HUES64 (cell line): ENCODE measurements around the gene TRH.

Experiments
- H3K27ac ChIP-seq: 2 replicates; pipeline ENCODE4 v1.7.0; 2013; ENCODE audit warnings: low read depth, low read length, inconsistent platforms
- H3K27me3 ChIP-seq: 2 replicates; pipeline ENCODE4 v1.6.1; 2013; ENCODE audit warnings: mild to moderate bottlenecking, low read length; ENCODE audit not compliant: insufficient read depth
- H3K36me3 ChIP-seq: 2 replicates; pipeline ENCODE4 v1.6.1; 2013; ENCODE audit warnings: mild to moderate bottlenecking, low read length; ENCODE audit not compliant: insufficient read depth
- H3K4me1 ChIP-seq: 2 replicates; pipeline ENCODE4 v1.6.1; 2013; ENCODE audit warnings: mild to moderate bottlenecking, low read length, moderate library complexity; ENCODE audit not compliant: insufficient read depth
- H3K4me3 ChIP-seq: 2 replicates; pipeline ENCODE4 v1.5.1; 2013; ENCODE audit warnings: mild to moderate bottlenecking, low read length, moderate library complexity
- H3K9ac ChIP-seq: 2 replicates; pipeline ENCODE4 v1.6.1; 2013; ENCODE audit warnings: mild to moderate bottlenecking, low read depth, low read length
- H3K9me3 ChIP-seq: 2 replicates; pipeline ENCODE4 v1.6.1; 2013; ENCODE audit warnings: low read depth, low read length; ENCODE audit not compliant: insufficient read depth
- WGBS: fragments of 150-250, 120-280 bp; methylation state at CpG from one replicate; pipeline ENCODE4 v1.1.7; 2013; ENCODE audit warnings: missing lambda C conversion rate; 5-methylcytosine and 5-hydroxymethylcytosine counted together

The TRH gene

GRCh38 chr3:129966876-129967275, 7.6 kb upstream of the TRH start:
- H3K9me3 ChIP-seq = no peaks in the 10 kb centered on the region
- 90% methylated on average over 3 of the region's 4 CpGs for WGBS
- H3K27ac ChIP-seq = no peak overlapping the region
- H3K9ac ChIP-seq = no peak overlapping the region
- H3K27me3 ChIP-seq = peaks cover 68% of the 10 kb centered on the region
- H3K4me3 ChIP-seq = no peak overlapping the region
- no peaks in the 10 kb centered on the region for H3K36me3 ChIP-seq
- H3K4me1 ChIP-seq = 0 out of 2 replicates have a peak, but pooled peaks cover 8% of the 10 kb centered on the region

- no peak overlapping the region for H3K9ac ChIP-seq
- H3K27ac ChIP-seq = no peak overlapping the region
- H3K36me3 ChIP-seq = no peaks in the 10 kb centered on the region
- WGBS = 72% methylated on average over 5 of the region's 5 CpGs
- no peak overlapping the region for H3K4me3 ChIP-seq
- H3K27me3 ChIP-seq = peaks cover 77% of the 10 kb centered on the region
- H3K9me3 ChIP-seq = no peaks in the 10 kb centered on the region
- H3K4me1 ChIP-seq = 0 out of 2 replicates have a peak, but pooled peaks cover 8% of the 10 kb centered on the region
Observed at GRCh38 chr3:129967761-129968160, 6.8 kb upstream of the TRH start.

GRCh38 chr3:129971351-129972052, 3.0 kb upstream of the TRH start:
- H3K9ac ChIP-seq = no peak overlapping the region
- H3K4me3 ChIP-seq = 0 out of 2 replicates have a peak overlapping the region, but pooled peaks have one; percentile 11
- WGBS = 3% methylated on average over 8 of the region's 8 CpGs

GRCh38 chr3:129972301-129972700, 2.2 kb upstream of the TRH start:
- no peak overlapping the region for H3K4me3 ChIP-seq
- H3K9ac ChIP-seq = no peak overlapping the region
- 0 out of 2 replicates have a peak, but pooled peaks cover 11% of the 10 kb centered on the region for H3K4me1 ChIP-seq
- H3K9me3 ChIP-seq = no peaks in the 10 kb centered on the region
- no peaks in the 10 kb centered on the region for H3K36me3 ChIP-seq
- WGBS = 81% methylated on average over 2 of the region's 2 CpGs
- peaks cover 99% of the 10 kb centered on the region for H3K27me3 ChIP-seq
- no peak overlapping the region for H3K27ac ChIP-seq

More at GRCh38 chr3:129971351-129972052, 3.0 kb upstream of the TRH start:
- Histone ChIP-seq H3K9me3 (no peaks in the 10 kb centered on the region), H3K4me1 (0 out of 2 replicates have a peak, but pooled peaks cover 11% of the 10 kb centered on the region), H3K36me3 (no peaks in the 10 kb centered on the region), H3K27me3 (peaks cover 99% of the 10 kb centered on the region), H3K27ac (no peak overlapping the region)

- 14% methylated on average over 39 of the region's 39 CpGs for WGBS
- no peak overlapping the region for H3K9ac ChIP-seq
- H3K27ac ChIP-seq = no peak overlapping the region
Observed at GRCh38 chr3:129973853-129974563, 512 bp upstream of the TRH start.

GRCh38 chr3:129974833-129975704, 549 bp downstream of the TRH start:
- Histone ChIP-seq H3K9ac (no peak overlapping the region), H3K4me1 (0 out of 2 replicates have a peak, but pooled peaks cover 11% of the 10 kb centered on the region), H3K27ac (no peak overlapping the region), H3K9me3 (no peaks in the 10 kb centered on the region), H3K27me3 (peaks cover 99% of the 10 kb centered on the region), H3K36me3 (no peaks in the 10 kb centered on the region), H3K4me3 (peak overlapping the region; percentile 39)
- 4% methylated on average over 71 of the region's 71 CpGs for WGBS

More at GRCh38 chr3:129973853-129974563, 512 bp upstream of the TRH start:
- Histone ChIP-seq H3K4me1 (0 out of 2 replicates have a peak, but pooled peaks cover 11% of the 10 kb centered on the region), H3K36me3 (no peaks in the 10 kb centered on the region), H3K27me3 (peaks cover 99% of the 10 kb centered on the region), H3K9me3 (no peaks in the 10 kb centered on the region), H3K4me3 (peak overlapping the region; percentile 39)

- Histone ChIP-seq H3K4me3 (peak overlapping the region; percentile 39), H3K27me3 (peaks cover 99% of the 10 kb centered on the region)
- WGBS = 2% methylated on average over 27 of the region's 27 CpGs
Observed at GRCh38 chr3:129975705-129976048, 1.2 kb downstream of the TRH start.

GRCh38 chr3:129976286-129976685, 1.8 kb downstream of the TRH start:
- Histone ChIP-seq H3K27me3 (peaks cover 99% of the 10 kb centered on the region), H3K9ac (no peak overlapping the region), H3K36me3 (no peaks in the 10 kb centered on the region), H3K4me1 (0 out of 2 replicates have a peak, but pooled peaks cover 4% of the 10 kb centered on the region), H3K9me3 (no peaks in the 10 kb centered on the region), H3K27ac (no peak overlapping the region), H3K4me3 (no peak overlapping the region; the same call in 1 of the 2 replicates)
- WGBS = 76% methylated on average over 4 of the region's 4 CpGs

More at GRCh38 chr3:129975705-129976048, 1.2 kb downstream of the TRH start:
- Histone ChIP-seq H3K4me1 (0 out of 2 replicates have a peak, but pooled peaks cover 10% of the 10 kb centered on the region), H3K9me3 (no peaks in the 10 kb centered on the region), H3K36me3 (no peaks in the 10 kb centered on the region), H3K27ac (no peak overlapping the region), H3K9ac (no peak overlapping the region)

GRCh38 chr3:129978123-129978522, 3.6 kb downstream of the TRH start:
- 0 out of 2 replicates have a peak, but pooled peaks cover 3% of the 10 kb centered on the region for H3K4me1 ChIP-seq
- H3K9me3 ChIP-seq = no peaks in the 10 kb centered on the region
- no peak overlapping the region for H3K27ac ChIP-seq
- H3K4me3 ChIP-seq = no peak overlapping the region
- no peaks in the 10 kb centered on the region for H3K36me3 ChIP-seq
- 84% methylated on average over 2 of the region's 2 CpGs for WGBS
- H3K9ac ChIP-seq = no peak overlapping the region
- peaks cover 96% of the 10 kb centered on the region for H3K27me3 ChIP-seq

GRCh38 chr3:129979905-129980304, 5.4 kb downstream of the TRH start:
- H3K27ac ChIP-seq = no peak overlapping the region
- no peaks in the 10 kb centered on the region for H3K9me3 ChIP-seq
- no peaks in the 10 kb centered on the region for H3K4me1 ChIP-seq
- no peak overlapping the region for H3K4me3 ChIP-seq
- H3K9ac ChIP-seq = no peak overlapping the region
- WGBS = 88% methylated on average over 5 of the region's 5 CpGs
- peaks cover 84% of the 10 kb centered on the region for H3K27me3 ChIP-seq
- H3K36me3 ChIP-seq = no peaks in the 10 kb centered on the region
